Spleen (tissue), 11 donors: ENCODE measurements around the gene USH2A. TPM values are rescaled to one million over a fixed set of nuclear protein-coding genes. Genes with fewer than 3 reads are reported as not detected.

ENCODE experiments used
- DNase-seq: peaks from one replicate; pipeline ENCODE4 v3.0.0-alpha.2; 2020
- H3K27ac ChIP-seq, 8 donors: fragments of 200-600 bp; sonication (generic) in 7 of 8; 1 replicate in 4 of 8; 2 replicates in 4 of 8; pipeline versions ENCODE4 v1.5.0 to v1.8.0; 2016 to 2021; ENCODE audit warnings: inconsistent platforms in 4 of 8, mild to moderate bottlenecking in 4 of 8, moderate library complexity in 1 of 8
- H3K27me3 ChIP-seq, 7 donors: fragments of 200-600 bp; sonication (generic) in 6 of 7; replicated peaks in 1 of 7; 1 replicate in 4 of 7; 2 replicates in 3 of 7; pipeline versions ENCODE4 v1.5.0 to v1.8.0; 2016 to 2021; ENCODE audit warnings: inconsistent platforms in 3 of 7, mild to moderate bottlenecking in 1 of 7
- H3K36me3 ChIP-seq, 6 donors: fragments of 200-600 bp; sonication (generic) in 5 of 6; 1 replicate in 4 of 6; 2 replicates in 2 of 6; pipeline versions ENCODE4 v1.5.0 to v1.8.0; 2016 to 2021; ENCODE audit warnings: inconsistent platforms in 2 of 6
- H3K4me1 ChIP-seq, 6 donors: fragments of 200-600 bp; sonication (generic) in 5 of 6; 1 replicate in 3 of 6; 2 replicates in 3 of 6; pipeline versions ENCODE4 v1.5.0 to v1.8.0; 2016 to 2021; ENCODE audit warnings: inconsistent platforms in 3 of 6
- H3K4me3 ChIP-seq, 8 donors: fragments of 200-600 bp; sonication (generic) in 7 of 8; 1 replicate in 4 of 8; 2 replicates in 4 of 8; pipeline versions ENCODE4 v1.5.0 to v1.8.0; 2016 to 2021; ENCODE audit warnings: inconsistent platforms in 4 of 8, mild to moderate bottlenecking in 4 of 8, moderate library complexity in 2 of 8
- H3K9me3 ChIP-seq, 8 donors: fragments of 200-600 bp; sonication (generic) in 7 of 8; 1 replicate in 4 of 8; 2 replicates in 4 of 8; pipeline versions ENCODE4 v1.5.0 to v1.8.0; 2016 to 2021; ENCODE audit warnings: inconsistent platforms in 4 of 8
- POLR2A ChIP-seq, 3 donors: fragments of 450-650 bp; IDR thresholded peaks; one replicate each; pipeline ENCODE4 v1.5.1; 2017; ENCODE audit warnings: antibody characterized with exemption in 3 of 3, mild to moderate bottlenecking in 1 of 3
- POLR2AphosphoS5 ChIP-seq, 3 donors: sonication (generic); formaldehyde crosslinking; IDR thresholded peaks; one replicate each; pipeline ENCODE4 v1.5.1; 2017; ENCODE audit warnings: antibody characterized with exemption in 3 of 3
- WGBS, 5 donors: extraction: QIAGEN DNeasy Blood & Tissue Kit in 3 of 5; methylation state at CpG; one replicate each; pipeline versions ENCODE4 v1.1.5 to v1.1.7; 2013 to 2018; 5-methylcytosine and 5-hydroxymethylcytosine counted together
- intact Hi-C: fragments of 100-400 bp; cut with DNase I; formaldehyde crosslinking; loops from one replicate; pipeline ENCODE4 v1.15.0; 2023; ENCODE audit warnings: low total_unique reads
- polyA plus RNA-seq, 3 donors: library from polyadenylated mRNA; stranded (reverse); fragments of 200-250 nt; gene quantifications; one replicate each; pipeline ENCODE4 v1.2.1, GENCODE V29; 2013
- total RNA-seq, 7 donors: library from RNA; depleted of rRNA in 3 of 7; stranded (reverse); fragments of >200 nt in 3 of 7; fragmentation: NEBNext Ultra II Directional in 4 of 7; extraction: Animal tissue kit (Norgen Biotek cat#: 25700) in 4 of 7; gene quantifications; one replicate each; pipeline versions ENCODE4 v1.1.0 to v1.2.1, GENCODE V29; 2016 to 2021
- TF ChIP-seq, protein P1 (sequence below), 11 experiments: fragments of 200-600 bp in 7 of 11; fragments of 450-650 bp in 4 of 11; sonication (generic) in 4 of 11; IDR thresholded peaks in 8 of 11; conservative IDR thresholded peaks in 3 of 11; 1 replicate in 7 of 11; 2 replicates in 4 of 11; pipeline versions ENCODE4 v1.4.0 to v1.8.0; 2016 to 2021; ENCODE audit warnings: antibody characterized with exemption in 11 of 11, inconsistent platforms in 4 of 11, mild to moderate bottlenecking in 1 of 11
- donor health status: healthy with polysubstance abuse.
- donor health status: DM: no; HTN: no; CAD: no; lungs with moderate emphysema.
- donor health status: DM: no; HTN: no; CAD: no.
- donor health status: Bipolar disorder and iron deficiency.
- donor health status: healthy.
- donor health status: DM: no; HTN: no; CAD: no.
- donor health status: DM: yes; HTN: yes; CAD: no.

USH2A gene
- total and polyA plus RNA-seq, 10 donors: under 0.01 TPM; not detected in 9

DNA sequence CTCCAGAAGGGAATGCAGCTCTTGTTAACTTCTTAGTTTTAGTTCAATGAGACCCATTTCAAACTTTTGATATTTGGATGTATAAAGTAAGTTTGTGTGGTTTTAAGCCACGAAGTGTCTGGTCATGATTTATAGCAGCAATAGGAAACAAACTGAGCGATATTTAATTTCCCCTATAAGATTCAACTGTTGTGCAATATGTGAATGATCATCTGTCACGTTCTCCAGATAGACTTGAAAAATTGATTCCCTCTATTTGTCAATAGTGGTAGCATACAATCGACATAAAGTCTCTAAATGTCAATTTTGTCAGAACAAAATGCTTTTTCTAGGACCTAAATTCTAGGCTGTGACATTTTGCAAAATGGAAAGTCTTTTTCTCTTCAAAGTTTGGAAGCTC, 616.0 kb downstream of the USH2A start:
- no peak for TF ChIP-seq POLR2AphosphoS5 (IDR thresholded peaks at IDR 0.05)
- TF ChIP-seq POLR2A (IDR thresholded peaks at IDR 0.05): no peak
- TF ChIP-seq, protein P1, sequence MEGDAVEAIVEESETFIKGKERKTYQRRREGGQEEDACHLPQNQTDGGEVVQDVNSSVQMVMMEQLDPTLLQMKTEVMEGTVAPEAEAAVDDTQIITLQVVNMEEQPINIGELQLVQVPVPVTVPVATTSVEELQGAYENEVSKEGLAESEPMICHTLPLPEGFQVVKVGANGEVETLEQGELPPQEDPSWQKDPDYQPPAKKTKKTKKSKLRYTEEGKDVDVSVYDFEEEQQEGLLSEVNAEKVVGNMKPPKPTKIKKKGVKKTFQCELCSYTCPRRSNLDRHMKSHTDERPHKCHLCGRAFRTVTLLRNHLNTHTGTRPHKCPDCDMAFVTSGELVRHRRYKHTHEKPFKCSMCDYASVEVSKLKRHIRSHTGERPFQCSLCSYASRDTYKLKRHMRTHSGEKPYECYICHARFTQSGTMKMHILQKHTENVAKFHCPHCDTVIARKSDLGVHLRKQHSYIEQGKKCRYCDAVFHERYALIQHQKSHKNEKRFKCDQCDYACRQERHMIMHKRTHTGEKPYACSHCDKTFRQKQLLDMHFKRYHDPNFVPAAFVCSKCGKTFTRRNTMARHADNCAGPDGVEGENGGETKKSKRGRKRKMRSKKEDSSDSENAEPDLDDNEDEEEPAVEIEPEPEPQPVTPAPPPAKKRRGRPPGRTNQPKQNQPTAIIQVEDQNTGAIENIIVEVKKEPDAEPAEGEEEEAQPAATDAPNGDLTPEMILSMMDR (IDR thresholded peaks at IDR 0.05 in 8 of 11, conservative IDR thresholded peaks at IDR 0.05 in 3 of 11): no peak
- H3K4me3 ChIP-seq: no peak overlapping the region
- no peak overlapping the region for H3K27ac ChIP-seq
- H3K9me3 ChIP-seq: peaks cover 0 to 35% (median 24%) of the 10 kb centered on the region in 8 donors
- no peaks in the 10 kb centered on the region for H3K27me3 ChIP-seq
- no peaks in the 10 kb centered on the region for H3K4me1 ChIP-seq
- no peaks in the 10 kb centered on the region for H3K36me3 ChIP-seq
- intact Hi-C loops: no loop called here
- DNase-seq: no peak
- WGBS, 5 donors: 35 to 51% (median 39%) methylated on average over 4 of the region's 4 CpGs

DNA sequence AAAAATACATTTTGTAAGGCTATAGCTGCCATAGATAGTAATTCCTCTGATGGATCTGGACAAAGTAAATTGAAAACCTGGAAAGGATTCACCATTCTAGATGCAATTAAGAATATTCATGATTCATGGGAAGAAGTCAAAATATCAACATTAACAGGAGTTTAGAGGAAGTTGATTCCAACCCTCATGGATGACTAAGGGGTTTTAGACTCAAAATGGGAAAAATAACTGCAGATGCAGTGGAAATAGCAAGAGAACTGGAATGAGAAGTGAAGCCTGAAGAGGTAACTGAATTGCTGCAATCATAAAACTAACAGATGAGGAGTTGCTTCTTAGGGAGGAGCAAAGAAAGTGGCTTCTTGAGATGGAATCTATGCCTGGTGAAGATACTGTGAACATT, 625.4 kb downstream of the USH2A start:
- TF ChIP-seq POLR2A (IDR thresholded peaks at IDR 0.05) (no peak), POLR2AphosphoS5 (IDR thresholded peaks at IDR 0.05) (no peak)
- TF ChIP-seq, protein P1 (IDR thresholded peaks at IDR 0.05 in 8 of 11, conservative IDR thresholded peaks at IDR 0.05 in 3 of 11): no peak
- Histone ChIP-seq H3K4me1 (no peaks in the 10 kb centered on the region), H3K27me3 (no peaks in the 10 kb centered on the region), H3K27ac (no peak overlapping the region), H3K9me3 (no peaks in the 10 kb centered on the region), H3K36me3 (no peaks in the 10 kb centered on the region), H3K4me3 (no peak overlapping the region)
- no peak for DNase-seq
- intact Hi-C loops: no loop called here

DNA sequence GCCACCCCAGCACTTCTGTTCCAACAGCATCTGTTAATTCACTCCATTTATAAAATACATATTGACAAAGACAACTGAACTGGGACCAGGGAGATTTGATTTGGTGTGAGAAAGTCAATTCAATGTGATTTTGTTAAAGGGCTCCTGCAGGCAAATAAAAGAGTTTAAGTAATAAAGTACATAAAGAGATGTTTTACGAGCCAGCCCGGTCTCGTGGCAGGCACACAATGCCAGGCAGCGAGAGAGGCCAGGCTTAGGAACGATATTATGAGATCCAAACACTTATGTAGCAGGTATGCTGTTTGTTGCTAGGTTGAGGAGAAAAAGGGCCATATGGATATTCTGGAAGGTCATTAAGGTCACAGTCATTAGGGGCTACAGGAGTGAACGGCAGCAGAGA, 629.1 kb downstream of the USH2A start:
- no peak for DNase-seq
- no peaks in the 10 kb centered on the region for H3K27me3 ChIP-seq
- TF ChIP-seq, protein P1 (IDR thresholded peaks at IDR 0.05 in 8 of 11, conservative IDR thresholded peaks at IDR 0.05 in 3 of 11): no peak
- TF ChIP-seq POLR2A (IDR thresholded peaks at IDR 0.05): no peak
- no peak for TF ChIP-seq POLR2AphosphoS5 (IDR thresholded peaks at IDR 0.05)
- intact Hi-C loops: no loop called here
- WGBS, 5 donors: 81 to 90% (median 85%) methylated on average over 6 of the region's 6 CpGs
- H3K36me3 ChIP-seq: no peaks in the 10 kb centered on the region
- H3K4me3 ChIP-seq: no peak overlapping the region
- H3K27ac ChIP-seq: no peak overlapping the region
- no peaks in the 10 kb centered on the region for H3K9me3 ChIP-seq
- H3K4me1 ChIP-seq: no peaks in the 10 kb centered on the region

DNA sequence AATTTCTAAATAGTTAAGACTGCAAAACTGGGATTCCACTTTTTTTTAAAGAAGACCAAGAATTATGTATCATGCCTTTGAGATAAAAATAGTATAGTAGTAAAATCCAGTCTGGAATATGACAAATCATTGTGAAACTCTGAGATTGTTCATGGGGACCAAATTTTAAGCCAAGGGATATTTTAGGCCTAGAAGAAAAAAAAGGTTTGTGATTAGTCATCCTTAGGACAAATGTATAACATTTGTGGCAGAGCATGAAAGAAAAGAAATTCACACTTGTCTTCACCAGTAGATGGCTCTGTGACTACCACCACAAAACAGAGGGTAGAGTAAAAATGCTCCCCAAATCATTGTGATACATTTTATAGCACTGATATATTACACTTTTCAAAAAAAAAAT, 630.1 kb downstream of the USH2A start:
- H3K4me3 ChIP-seq: no peak overlapping the region
- no peak overlapping the region for H3K27ac ChIP-seq
- no peaks in the 10 kb centered on the region for H3K36me3 ChIP-seq
- intact Hi-C loops: no loop called here
- no peaks in the 10 kb centered on the region for H3K27me3 ChIP-seq
- no peaks in the 10 kb centered on the region for H3K4me1 ChIP-seq
- H3K9me3 ChIP-seq: no peaks in the 10 kb centered on the region
- TF ChIP-seq, protein P1 (IDR thresholded peaks at IDR 0.05 in 8 of 11, conservative IDR thresholded peaks at IDR 0.05 in 3 of 11): no peak
- no peak for TF ChIP-seq POLR2AphosphoS5 (IDR thresholded peaks at IDR 0.05)
- no peak for TF ChIP-seq POLR2A (IDR thresholded peaks at IDR 0.05)
- no peak for DNase-seq
